Suprapubic skin (tissue), 4 donors: ENCODE data around the gene ZSCAN29. TPM values are rescaled to one million over a fixed set of nuclear protein-coding genes. Genes with fewer than 3 reads are reported as not detected.

ENCODE experiments used
- DNase-seq, 2 donors: peaks; one replicate each; pipeline ENCODE4 v3.0.0-alpha.2; 2019; ENCODE audit warnings: low spot score in 2 of 2
- H3K27ac ChIP-seq: fragments of 200-600 bp; sonication (generic); one replicate; pipeline ENCODE4 v1.5.1; 2019
- H3K27me3 ChIP-seq: fragments of 200-600 bp; sonication (generic); one replicate; pipeline ENCODE4 v1.5.1; 2019
- H3K36me3 ChIP-seq: fragments of 200-600 bp; sonication (generic); one replicate; pipeline ENCODE4 v1.5.1; 2019
- H3K4me1 ChIP-seq: fragments of 200-600 bp; sonication (generic); one replicate; pipeline ENCODE4 v1.5.1; 2019
- H3K4me3 ChIP-seq: fragments of 200-600 bp; sonication (generic); one replicate; pipeline ENCODE4 v1.5.1; 2019; ENCODE audit warnings: mild to moderate bottlenecking
- H3K9me3 ChIP-seq: fragments of 200-600 bp; sonication (generic); one replicate; pipeline ENCODE4 v1.5.1; 2019
- CTCF ChIP-seq, 2 donors: fragments of 200-600 bp in 1 of 2; fragments of 450-650 bp in 1 of 2; sonication (generic) in 1 of 2; IDR thresholded peaks; one replicate each; pipeline ENCODE4 v1.5.1; 2016 to 2019; ENCODE audit warnings: antibody characterized with exemption in 2 of 2, mild to moderate bottlenecking in 1 of 2, moderate library complexity in 1 of 2
- EP300 ChIP-seq: sonication (generic); formaldehyde crosslinking; IDR thresholded peaks from one replicate; pipeline ENCODE4 v1.6.1; 2017; ENCODE audit warnings: antibody characterized with exemption
- POLR2A ChIP-seq, 2 donors: fragments of 450-650 bp; IDR thresholded peaks; one replicate each; pipeline ENCODE4 v1.6.1; 2017; ENCODE audit warnings: antibody characterized with exemption in 2 of 2, mild to moderate bottlenecking in 2 of 2, moderate library complexity in 2 of 2
- POLR2AphosphoS5 ChIP-seq, 3 donors: sonication (generic); formaldehyde crosslinking; IDR thresholded peaks; one replicate each; pipeline ENCODE4 v1.6.1; 2017; ENCODE audit warnings: antibody characterized with exemption in 3 of 3
- WGBS: methylation state at CpG from one replicate; pipeline ENCODE4 v1.1.5; 2018; 5-methylcytosine and 5-hydroxymethylcytosine counted together
- total RNA-seq, 4 donors: library from RNA; depleted of rRNA; stranded (reverse); fragments of >200 nt; gene quantifications; one replicate each; pipeline ENCODE4 v1.1.0, GENCODE V29; 2016

Gene ZSCAN29
- total RNA-seq, 4 donors from 2014 or later, result 7.7 to 21.1 (median 16.2) TPM

GRCh38 chr15:43316971-43317346 is 53.9 kb downstream of the ZSCAN29 start:
- 81% methylated on average over 1 of the region's 1 CpG for WGBS
- H3K27ac ChIP-seq, result no peak overlapping the region
- H3K27me3 ChIP-seq, result peaks cover 7% of the 10 kb centered on the region
- TF ChIP-seq POLR2A (IDR thresholded peaks at IDR 0.05), result no peak
- TF ChIP-seq CTCF (IDR thresholded peaks at IDR 0.05), result no peak
- TF ChIP-seq EP300, result no peak
- TF ChIP-seq POLR2AphosphoS5 (IDR thresholded peaks at IDR 0.05), result no peak
- H3K4me3 ChIP-seq, result no peak overlapping the region
- no peaks in the 10 kb centered on the region for H3K36me3 ChIP-seq
- no peaks in the 10 kb centered on the region for H3K4me1 ChIP-seq
- no peak for DNase-seq
- no peaks in the 10 kb centered on the region for H3K9me3 ChIP-seq

GRCh38 chr15:43316016-43316970 is 54.5 kb downstream of the ZSCAN29 start:
- H3K4me1 ChIP-seq, result no peaks in the 10 kb centered on the region
- peaks cover 7% of the 10 kb centered on the region for H3K27me3 ChIP-seq
- DNase-seq, result no peak
- WGBS, result 53% methylated on average over 6 of the region's 6 CpGs
- H3K9me3 ChIP-seq, result no peaks in the 10 kb centered on the region
- H3K36me3 ChIP-seq, result no peaks in the 10 kb centered on the region
- no peak overlapping the region for H3K27ac ChIP-seq
- no peak overlapping the region for H3K4me3 ChIP-seq
- TF ChIP-seq POLR2AphosphoS5 (IDR thresholded peaks at IDR 0.05) (no peak), EP300 (no peak), CTCF (IDR thresholded peaks at IDR 0.05) (no peak), POLR2A (IDR thresholded peaks at IDR 0.05) (no peak)

DNA sequence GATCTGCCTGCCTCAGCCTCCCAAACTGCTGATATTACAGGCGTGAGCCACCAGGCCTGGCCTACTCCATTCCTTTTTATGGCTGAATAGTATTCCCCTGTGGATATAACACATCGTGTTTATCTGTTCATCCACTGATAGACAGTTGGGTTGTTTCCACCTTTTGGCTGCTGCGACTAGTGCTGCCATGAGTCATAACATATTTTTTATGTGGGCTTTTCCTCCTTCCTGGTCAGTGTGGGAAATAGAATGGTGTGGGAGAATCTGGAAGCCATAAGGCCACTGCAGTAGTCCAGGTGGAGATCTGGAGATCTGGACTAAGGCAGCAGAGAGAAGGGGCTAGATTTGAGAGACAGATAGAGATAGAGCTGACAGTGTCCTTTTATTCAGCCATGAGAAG is 56.7 kb downstream of the ZSCAN29 start:
- peaks cover 24% of the 10 kb centered on the region for H3K27me3 ChIP-seq
- 65% methylated on average over 3 of the region's 3 CpGs for WGBS
- no peaks in the 10 kb centered on the region for H3K36me3 ChIP-seq

DNA sequence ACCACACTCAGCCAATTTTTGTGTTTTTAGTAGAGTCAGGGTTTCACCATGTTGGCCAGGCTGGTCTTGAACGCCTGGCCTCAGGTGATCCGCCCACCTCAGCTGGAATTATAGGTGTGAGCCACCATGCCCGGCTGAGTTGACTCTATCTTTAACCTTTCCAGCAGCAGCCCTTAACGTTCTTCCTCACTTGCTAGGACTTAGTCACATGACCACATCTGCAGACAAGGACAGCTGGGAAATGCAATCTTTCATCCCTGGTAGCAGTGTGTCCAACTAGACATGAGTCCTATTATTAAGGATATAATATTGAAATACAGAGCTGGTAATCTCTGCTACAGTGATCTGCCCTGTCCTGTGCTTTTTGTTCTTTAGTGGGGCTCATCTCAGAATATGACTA is 58.5 kb downstream of the ZSCAN29 start:
- no peak for DNase-seq
- no peak overlapping the region for H3K27ac ChIP-seq
- TF ChIP-seq CTCF (IDR thresholded peaks at IDR 0.05) (no peak), POLR2AphosphoS5 (IDR thresholded peaks at IDR 0.05) (no peak), POLR2A (IDR thresholded peaks at IDR 0.05) (no peak), EP300 (no peak)
- 64% methylated on average over 4 of the region's 4 CpGs for WGBS
- H3K4me1 ChIP-seq, result no peaks in the 10 kb centered on the region
- no peaks in the 10 kb centered on the region for H3K36me3 ChIP-seq
- H3K9me3 ChIP-seq, result no peaks in the 10 kb centered on the region
- H3K4me3 ChIP-seq, result no peak overlapping the region
- peaks cover 35% of the 10 kb centered on the region for H3K27me3 ChIP-seq

More for the DNA sequence above, 56.7 kb downstream of the ZSCAN29 start:
- DNase-seq, result no peak
- Histone ChIP-seq H3K27ac (no peak overlapping the region), H3K9me3 (no peaks in the 10 kb centered on the region), H3K4me1 (no peaks in the 10 kb centered on the region), H3K4me3 (no peak overlapping the region)
- TF ChIP-seq CTCF (IDR thresholded peaks at IDR 0.05), result no peak
- no peak for TF ChIP-seq EP300
- no peak for TF ChIP-seq POLR2AphosphoS5 (IDR thresholded peaks at IDR 0.05)
- no peak for TF ChIP-seq POLR2A (IDR thresholded peaks at IDR 0.05)

Other genes with a start within 250 kb of the ZSCAN29 start
- 10 to 100 TPM; 12.5 to 31.3 (median 20.3) TPM for gene TMEM62, start 237.5 kb downstream of the ZSCAN29 start, total RNA-seq
- gene CCNDBP1, start 185.6 kb downstream of the ZSCAN29 start, total RNA-seq, result 10 to 100 TPM; 55.9 to 93.7 (median 81.2) TPM
- not detected for gene EPB42, start 150.0 kb downstream of the ZSCAN29 start, total RNA-seq
- 100 to 1,000 TPM in 1 of 4 donors, 10 to 100 TPM in 3; 61.6 to 146 (median 69.3) TPM for gene TGM5, start 104.1 kb downstream of the ZSCAN29 start, total RNA-seq
- not detected for gene TGM7, start 68.8 kb downstream of the ZSCAN29 start, total RNA-seq
- gene LCMT2, start 40.5 kb downstream of the ZSCAN29 start, total RNA-seq, result 1 to 10 TPM; 3.2 to 5.7 (median 5.6) TPM
- gene TUBGCP4, start 58 bp upstream of the ZSCAN29 start, total RNA-seq, result 10 to 100 TPM; 13.0 to 28.5 (median 22.2) TPM
- gene TP53BP1, start 122.1 kb upstream of the ZSCAN29 start, total RNA-seq, result 10 to 100 TPM; 17.6 to 49.4 (median 29.0) TPM
- 1 to 10 TPM; 2.4 to 5.7 (median 4.0) TPM for gene MAP1A, start 146.6 kb upstream of the ZSCAN29 start, total RNA-seq
- 10 to 100 TPM; 23.8 to 63.6 (median 32.6) TPM for gene PPIP5K1, start 219.2 kb upstream of the ZSCAN29 start, total RNA-seq
- 10 to 100 TPM; 44.9 to 74.1 (median 48.5) TPM for gene CKMT1B, start 223.0 kb upstream of the ZSCAN29 start, total RNA-seq
- 1 to 10 TPM in 1 of 4 donors, under 1 TPM in 3; 0.49 to 7.9 (median 0.68) TPM for gene STRC, start 247.8 kb upstream of the ZSCAN29 start, total RNA-seq